GM18499 (cell line): ENCODE data around the gene ZSCAN5A.
A peak's percentile ranks its signal among the peaks of the same experiment; 100 is the strongest.
"Not testable (repeated sequence)": the region's sequence is repeated elsewhere in the genome, so short reads cannot be mapped to it uniquely, and the experiment has no call there.

ENCODE experiments used
- ATAC-seq: cut with Tn5 transposase; IDR thresholded peaks from one replicate; pipeline ENCODE4 v1.9.1; 2021; ENCODE audit warnings: moderate number of reproducible peaks; ENCODE audit not compliant: insufficient read depth, unreplicated experiment

ZSCAN5A gene, protein sequence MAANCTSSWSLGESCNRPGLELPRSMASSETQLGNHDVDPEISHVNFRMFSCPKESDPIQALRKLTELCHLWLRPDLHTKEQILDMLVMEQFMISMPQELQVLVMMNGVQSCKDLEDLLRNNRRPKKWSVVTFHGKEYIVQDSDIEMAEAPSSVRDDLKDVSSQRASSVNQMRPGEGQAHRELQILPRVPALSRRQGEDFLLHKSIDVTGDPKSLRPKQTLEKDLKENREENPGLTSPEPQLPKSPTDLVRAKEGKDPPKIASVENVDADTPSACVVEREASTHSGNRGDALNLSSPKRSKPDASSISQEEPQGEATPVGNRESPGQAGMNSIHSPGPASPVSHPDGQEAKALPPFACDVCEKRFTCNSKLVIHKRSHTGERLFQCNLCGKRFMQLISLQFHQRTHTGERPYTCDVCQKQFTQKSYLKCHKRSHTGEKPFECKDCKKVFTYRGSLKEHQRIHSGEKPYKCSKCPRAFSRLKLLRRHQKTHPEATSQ

DNA sequence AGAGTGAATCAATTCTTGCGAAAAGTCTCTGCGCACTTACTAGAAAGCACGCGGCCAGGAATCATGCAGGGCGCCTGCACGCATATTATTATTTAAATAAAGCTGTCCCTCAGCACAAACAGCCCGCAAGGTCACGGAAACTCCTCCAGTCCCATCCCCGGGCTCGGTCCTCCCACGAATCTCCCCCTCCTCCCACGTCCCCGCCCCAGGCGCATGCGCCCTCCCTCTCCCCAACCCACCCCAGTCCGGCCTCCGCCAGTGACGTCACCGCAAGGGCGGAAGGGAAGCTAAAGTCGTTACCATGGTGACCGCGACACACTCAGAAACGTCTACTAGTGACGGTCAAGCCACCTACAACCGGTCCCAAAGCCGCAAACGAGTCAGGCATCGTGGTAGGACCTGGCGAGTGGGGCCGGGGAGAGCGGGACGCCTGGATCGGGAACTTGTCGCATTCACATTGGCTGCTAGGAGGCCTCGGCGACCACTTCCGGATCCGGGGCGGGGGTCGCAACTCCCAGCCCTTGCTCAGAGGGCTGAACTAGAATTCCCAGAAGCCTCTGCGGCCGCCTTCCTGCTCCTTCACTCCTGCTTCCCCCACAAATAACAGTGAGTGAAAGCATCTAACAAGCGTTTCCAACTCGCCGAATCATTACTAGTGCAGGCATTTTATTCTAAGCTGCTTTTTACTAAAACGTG lies at the start of gene ZSCAN5A:
ZSCAN5A (minus strand) TSS at position 459 of the 696 bp plus-strand sequence. CDS start 89,793 bp downstream, outside the sequence.
- peak; percentile 40 for ATAC-seq

GRCh38 chr19:56360841-56361240 lies 46.2 kb upstream of the ZSCAN5A start:
- ATAC-seq: no peak

DNA sequence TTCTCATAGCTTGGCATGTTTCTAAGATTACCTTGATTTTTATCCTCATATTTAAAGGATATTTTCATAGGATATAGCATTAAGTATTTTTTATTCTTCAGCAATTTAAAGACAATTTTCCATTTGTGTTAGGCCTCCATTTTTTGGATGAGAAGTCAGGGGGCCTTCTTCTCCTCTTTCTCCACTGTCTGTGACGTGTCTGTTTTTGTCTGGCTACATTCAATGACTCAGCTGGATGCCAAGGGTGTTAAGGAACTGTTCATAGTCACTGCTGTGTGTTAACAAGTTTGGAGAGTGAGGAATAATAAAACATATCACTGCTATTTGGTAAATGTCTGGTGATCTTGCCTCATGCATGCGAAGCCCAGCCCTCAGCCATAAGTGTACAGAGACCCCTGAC lies 42.3 kb upstream of the ZSCAN5A start:
- no peak for ATAC-seq

GRCh38 chr19:56355517-56355916 lies 40.9 kb upstream of the ZSCAN5A start:
- no peak for ATAC-seq

DNA sequence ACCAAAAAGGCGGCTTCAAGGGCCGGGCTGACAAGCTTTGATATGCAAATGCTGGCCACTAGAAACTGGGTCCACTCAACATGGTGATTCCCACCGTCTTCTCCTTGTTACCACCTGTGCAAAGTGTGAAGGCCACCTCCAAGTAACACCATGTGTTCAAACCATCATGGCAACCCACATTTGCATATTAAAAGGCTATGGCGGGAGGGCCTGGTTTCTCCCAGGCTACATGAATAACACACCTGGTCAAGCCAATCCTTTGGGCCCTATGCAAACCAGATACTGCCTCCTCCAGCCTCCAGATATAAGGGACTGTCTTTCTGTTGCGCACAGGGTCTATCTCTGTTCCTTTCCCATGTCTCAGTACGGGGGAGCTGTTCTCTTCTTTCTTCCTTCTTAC lies 36.6 kb upstream of the ZSCAN5A start:
- ATAC-seq: no peak

GRCh38 chr19:56350416-56351045 lies 35.9 kb upstream of the ZSCAN5A start:
- no peak for ATAC-seq

GRCh38 chr19:56348289-56348877 lies 33.7 kb upstream of the ZSCAN5A start:
- no peak for ATAC-seq

GRCh38 chr19:56347163-56347778 lies 32.6 kb upstream of the ZSCAN5A start:
- ATAC-seq: no peak

DNA sequence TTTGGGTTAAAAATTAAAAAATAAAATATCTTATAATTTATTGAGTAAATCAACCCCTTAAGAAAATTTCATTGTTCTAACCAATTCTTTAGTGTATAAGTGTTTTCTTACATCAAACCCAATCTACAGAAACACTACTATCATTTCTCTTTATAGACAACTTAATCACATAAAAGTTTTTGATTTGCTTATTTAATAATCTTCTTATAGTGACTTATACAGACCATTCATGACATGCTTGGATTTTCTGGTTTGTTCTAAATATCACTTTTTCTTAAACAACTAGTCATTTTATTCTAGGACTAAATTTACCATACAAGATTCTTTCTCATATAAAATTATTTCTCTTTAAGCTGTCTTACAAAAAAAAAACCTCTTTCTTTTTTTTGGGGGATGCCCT lies 27.3 kb upstream of the ZSCAN5A start:
- no peak for ATAC-seq

DNA sequence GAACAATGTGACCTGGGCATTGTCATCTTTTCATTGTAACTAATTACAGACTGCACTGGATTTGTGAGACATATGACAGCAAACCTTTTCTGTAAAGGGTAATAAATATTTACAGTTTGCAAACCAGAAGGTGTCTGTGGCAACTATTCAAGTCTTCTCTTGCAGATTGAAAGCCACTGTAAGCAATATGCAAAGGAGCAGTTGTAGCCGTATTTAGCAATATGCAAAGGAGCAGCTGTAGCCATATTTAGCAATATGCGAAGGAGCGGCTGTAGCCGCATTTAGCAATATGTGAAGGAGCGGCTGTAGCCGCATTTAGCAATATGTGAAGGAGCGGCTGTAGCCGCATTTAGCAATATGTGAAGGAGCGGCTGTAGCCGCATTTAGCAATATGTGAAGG lies 24.4 kb upstream of the ZSCAN5A start:
- not testable (repeated sequence) for ATAC-seq

DNA sequence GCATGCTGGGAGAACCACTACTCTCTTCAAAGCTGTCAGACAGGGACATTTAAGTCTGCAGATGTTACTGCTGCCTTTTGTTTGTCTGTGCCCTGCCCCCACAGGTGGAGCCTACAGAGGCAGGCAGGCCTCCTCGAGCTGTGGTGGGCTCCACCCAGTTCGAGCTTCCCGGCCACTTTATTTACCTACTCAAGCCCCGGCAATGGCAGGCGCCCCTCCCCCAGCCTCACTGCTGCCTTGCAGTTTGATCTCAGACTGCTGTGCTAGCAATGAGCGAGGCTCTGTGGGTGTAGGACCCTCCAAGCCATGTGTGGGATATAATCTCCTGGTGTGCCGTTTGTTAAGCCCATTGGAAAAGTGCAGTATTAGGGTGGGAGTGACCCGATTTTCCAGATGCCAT lies 22.4 kb upstream of the ZSCAN5A start:
- ATAC-seq: not testable (repeated sequence)

DNA sequence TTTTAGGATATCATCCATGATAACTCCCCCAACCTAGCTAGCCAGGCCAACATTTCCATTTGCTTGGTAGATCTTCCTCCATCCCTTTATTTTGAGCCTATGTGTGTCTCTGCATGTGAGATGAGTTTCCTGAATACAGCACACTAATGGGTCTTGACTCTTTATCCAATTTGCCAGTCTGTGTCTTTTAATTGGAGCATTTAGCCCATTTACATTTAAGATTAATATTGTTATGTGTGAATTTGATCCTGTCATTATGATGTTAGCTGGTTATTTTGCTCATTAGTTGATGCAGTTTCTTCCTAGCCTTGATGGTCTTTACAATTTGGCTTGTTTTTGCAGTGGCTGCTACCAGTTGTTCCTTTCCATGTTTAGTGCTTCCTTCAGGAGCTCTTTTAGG lies 20.7 kb upstream of the ZSCAN5A start:
- not testable (repeated sequence) for ATAC-seq

- no peak for ATAC-seq
These were observed 18.9 kb upstream of the ZSCAN5A start for GRCh38 chr19:56333506-56333905.

- ATAC-seq: no peak
These were observed 18.1 kb upstream of the ZSCAN5A start for GRCh38 chr19:56332695-56333094.

GRCh38 chr19:56324436-56324835 lies 9.8 kb upstream of the ZSCAN5A start:
- ATAC-seq: no peak

GRCh38 chr19:56321989-56322440 lies 7.4 kb upstream of the ZSCAN5A start:
- no peak for ATAC-seq

DNA sequence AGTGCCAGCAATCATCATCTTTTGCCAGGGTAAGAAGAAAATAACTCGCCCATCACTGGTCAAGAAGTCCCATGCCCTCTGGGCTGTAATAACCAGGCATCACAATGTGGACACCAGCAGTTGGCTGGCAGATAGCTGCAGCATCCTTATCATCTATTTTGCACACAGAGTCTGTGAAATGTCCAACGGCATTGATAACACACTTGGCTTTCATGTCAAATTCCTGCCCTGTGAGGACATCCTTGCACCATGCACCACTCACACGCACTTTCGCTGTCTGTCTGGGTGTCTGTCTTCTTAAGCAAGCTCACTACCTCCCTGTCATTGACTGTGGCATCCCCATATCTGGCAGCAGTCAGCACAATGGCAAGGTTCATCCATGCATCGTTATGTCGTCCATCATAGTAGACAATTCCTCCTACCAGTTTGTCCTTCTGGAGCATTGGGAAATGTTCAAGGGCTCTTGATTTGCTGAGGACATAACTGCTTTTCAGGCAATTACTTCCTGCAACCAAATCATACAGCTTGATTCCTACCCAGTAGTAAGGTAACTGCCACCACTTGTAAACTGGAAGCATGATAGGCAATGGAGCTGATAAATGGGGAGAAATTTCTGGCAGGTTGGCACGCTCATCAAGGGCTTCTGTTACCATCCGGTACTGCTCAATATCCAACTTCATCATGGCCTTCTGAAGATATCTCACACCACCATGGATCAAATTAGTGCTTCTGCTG lies 6.8 kb upstream of the ZSCAN5A start:
- no peak for ATAC-seq

- ATAC-seq: no peak
These were observed 5.4 kb upstream of the ZSCAN5A start for GRCh38 chr19:56319991-56320390.

GRCh38 chr19:56317749-56318148 lies 3.1 kb upstream of the ZSCAN5A start:
- ATAC-seq: no peak
